NCI-H187 treated with DMSO at 0.1 percent for 48 hours (cell line): ENCODE results near the gene ADAMTS17.

Source experiments
- DNase-seq: peaks from one replicate; lab custom pipeline; 2025; lab: John Stamatoyannopoulos, UW

The ADAMTS17 gene

GRCh38 chr15:100052716-100053473, 288.9 kb downstream of the ADAMTS17 start:
- DNase-seq, result no peak

DNA sequence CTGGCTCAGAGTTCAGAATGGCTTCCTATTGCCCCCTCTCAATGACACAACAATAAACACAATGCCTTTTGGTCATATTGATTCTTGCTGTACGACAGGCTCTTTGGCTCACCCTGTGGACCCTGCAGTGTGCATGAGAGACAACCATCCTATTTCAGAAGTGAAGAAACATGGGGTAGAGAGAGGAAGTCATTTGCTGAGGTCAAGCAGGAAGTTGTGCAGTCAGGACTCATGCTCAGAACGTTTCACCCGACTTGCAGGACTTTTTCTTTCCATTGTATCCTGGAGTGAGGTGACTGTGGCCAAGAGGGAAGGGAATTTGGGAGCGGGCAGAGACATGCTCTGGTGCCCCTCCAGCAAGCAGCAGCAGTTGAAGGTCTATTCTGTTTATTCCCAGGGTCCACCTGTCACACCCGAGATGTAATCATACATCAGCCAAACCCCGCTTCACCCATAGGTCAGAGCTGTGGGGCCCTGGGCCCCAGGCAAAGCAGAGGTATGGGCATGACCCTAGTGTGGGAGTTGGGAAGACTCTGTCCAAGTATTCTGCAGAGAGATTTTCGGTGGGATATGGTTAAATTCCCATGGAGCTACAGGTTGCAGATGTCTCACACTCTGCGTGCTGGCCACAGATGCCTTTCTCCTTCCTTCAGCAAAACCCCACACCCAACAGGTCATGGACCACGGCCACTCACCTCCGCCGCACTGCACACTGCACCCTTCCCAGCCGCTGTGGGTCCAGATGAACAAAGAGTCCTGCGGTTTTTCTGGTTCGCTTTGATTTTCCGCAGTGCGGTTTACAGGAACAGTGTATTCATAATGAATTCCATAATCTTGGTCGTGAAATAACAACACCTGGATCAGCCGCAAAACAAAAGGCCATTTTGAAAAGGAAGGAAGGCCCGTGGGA, 290.6 kb downstream of the ADAMTS17 start:
- no peak for DNase-seq

GRCh38 chr15:100049936-100050876, 291.6 kb downstream of the ADAMTS17 start:
- no peak for DNase-seq

DNA sequence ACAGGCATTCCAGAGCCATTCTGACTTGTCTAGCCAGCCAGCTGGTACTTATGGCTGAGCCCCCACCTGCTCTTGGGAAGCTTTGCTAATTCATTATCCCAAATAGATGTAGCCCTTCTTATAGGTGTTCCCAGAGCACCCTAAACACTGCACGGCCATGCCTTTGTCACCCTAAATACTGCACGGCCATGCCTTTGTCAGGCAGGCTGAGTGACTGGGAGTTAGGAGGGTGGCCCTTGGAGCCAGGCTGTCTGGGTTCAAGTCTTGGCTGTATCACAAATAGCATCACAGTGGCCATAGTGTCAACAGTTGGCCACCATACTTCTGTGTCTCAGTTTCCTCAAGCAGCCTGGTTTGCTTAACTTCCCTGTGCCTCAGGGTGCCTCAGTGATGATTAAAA, 292.3 kb downstream of the ADAMTS17 start:
- no peak for DNase-seq

DNA sequence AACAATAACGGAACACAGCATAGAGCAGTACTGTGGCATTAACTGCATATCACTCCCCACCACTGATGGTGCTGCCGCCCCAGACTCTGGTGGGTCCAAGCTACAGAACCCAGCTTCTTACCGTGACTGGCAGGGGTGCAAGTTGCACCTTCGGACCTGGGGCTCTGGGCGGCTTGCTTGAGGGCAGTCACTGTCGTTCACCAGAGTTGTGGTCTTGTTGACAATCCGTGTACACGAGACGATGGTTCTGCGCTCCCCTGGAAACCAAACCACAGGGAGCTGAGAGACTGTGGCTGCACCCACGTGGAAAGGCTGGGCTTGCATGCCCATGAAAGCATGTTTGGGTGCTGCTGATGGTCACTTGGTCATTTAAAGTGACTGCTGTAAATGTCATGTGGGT, 293.0 kb downstream of the ADAMTS17 start:
- DNase-seq, result no peak

GRCh38 chr15:100043692-100044091, 298.1 kb downstream of the ADAMTS17 start:
- DNase-seq, result no peak

DNA sequence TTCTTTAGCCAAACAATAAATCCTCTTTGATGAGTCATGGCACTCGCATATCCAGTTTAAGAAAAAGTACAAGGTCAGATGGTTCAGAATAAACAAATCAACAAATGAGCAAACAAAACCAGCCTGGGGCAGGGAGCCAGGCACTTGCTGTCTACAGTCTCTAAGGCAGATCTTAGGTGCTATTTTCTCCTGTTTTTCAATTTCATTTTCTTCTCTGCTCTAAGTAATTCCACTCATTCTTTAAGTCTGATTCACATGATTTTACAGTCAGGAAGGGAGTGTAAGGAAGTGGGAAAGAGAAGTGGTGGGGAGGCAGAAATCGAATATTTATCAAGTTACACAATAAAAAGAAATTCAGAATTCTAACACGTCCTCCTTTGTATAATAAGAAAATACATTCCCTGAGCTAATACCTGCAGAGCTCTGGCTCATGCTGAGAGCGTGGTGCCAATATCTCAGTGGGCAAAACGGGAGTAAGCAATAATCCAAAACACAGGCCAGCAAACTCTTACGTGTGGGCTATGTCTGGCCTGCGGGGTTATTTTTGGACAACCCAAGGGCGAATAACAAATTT, 298.6 kb downstream of the ADAMTS17 start:
- no peak for DNase-seq

DNA sequence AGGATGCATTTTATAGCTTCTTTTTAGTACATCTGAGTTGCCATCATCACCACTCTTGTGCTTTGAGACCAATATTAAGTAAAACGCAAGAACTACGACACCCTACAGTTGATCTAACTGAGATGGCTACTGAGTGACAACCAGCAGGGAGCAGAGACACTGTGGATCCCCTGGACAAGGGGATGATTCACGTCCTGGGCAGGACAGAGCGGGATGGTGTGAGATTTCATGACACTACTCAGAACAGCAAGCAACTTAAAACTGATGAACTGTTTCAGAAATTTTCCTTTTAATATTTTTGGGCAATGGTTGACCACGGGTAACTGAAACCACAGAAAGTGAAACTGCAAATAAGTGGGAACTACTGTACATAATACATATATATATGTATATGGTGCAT, 299.2 kb downstream of the ADAMTS17 start:
- DNase-seq, result no peak

DNA sequence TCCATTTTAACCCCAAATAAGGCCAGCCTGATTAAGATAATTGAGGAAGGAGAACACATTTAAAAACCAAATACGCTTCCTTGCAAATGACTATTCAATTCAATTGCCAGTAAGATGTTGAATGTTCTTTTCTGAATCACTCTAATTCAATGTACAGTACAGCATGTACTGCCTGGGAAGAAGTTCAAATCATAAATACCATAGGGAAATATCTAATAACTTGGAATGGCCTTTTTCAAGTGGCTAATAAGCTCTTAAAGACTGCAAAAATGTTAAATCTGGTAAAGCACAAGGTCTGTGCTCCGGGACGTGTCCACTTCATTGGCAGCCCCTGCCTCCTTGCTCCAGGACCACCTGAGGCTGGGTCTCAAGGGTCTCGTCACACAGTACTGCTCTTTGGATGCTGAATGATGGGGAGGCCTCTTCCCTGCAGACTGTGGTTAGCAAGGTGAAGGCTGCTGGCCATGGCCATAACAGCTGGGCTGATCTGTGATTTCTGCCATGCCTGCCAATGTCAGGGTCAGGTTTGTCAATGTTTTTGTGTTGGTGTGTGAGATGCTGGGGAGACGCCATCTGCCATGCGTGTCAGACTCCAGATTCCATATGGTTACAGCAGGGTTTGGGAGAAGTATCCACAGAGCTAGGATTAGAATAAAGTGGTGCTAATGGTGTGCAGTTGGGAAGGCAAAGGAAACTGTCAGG, 300.5 kb downstream of the ADAMTS17 start:
- no peak for DNase-seq

DNA sequence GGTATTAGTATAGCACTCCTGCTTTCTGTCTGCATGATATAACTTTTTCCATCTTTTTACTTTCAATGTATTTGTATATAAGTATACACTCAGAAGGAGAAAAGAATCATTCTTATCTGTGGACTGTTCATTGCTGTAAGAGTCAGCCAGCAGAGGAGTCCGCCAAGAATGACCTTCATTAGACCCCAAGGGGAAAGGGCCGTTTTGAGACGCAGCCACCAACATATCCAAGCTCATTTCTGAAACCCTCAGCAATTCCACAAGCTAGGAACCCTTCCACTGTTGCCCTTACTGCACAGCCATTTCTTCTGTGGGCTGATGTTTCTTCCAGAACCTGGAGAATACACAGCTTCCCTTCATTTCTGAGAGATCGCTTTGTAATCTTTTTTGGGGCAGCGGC, 301.8 kb downstream of the ADAMTS17 start:
- DNase-seq, result no peak

DNA sequence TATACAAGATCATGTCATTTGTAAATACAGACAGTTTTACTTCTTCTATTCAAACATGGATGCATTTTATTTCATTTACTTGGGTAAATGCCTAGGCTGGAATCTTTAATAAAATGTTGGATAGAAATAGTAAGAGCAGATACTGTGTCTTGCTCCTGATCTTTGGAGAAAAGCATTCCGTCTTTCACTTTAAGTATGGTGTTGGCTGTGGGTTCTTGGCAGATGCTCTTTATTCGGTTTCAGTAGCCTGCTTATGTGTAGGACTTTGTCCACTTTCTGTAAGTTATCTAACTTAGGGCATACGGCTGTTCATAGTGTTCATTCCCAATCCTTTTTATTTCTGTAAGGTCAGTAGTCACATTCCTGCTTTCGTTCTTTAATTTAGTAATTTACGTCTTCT, 303.0 kb downstream of the ADAMTS17 start:
- DNase-seq, result no peak

GRCh38 chr15:100037901-100038300, 303.9 kb downstream of the ADAMTS17 start:
- DNase-seq, result no peak

GRCh38 chr15:100036015-100036414, 305.8 kb downstream of the ADAMTS17 start:
- no peak for DNase-seq

GRCh38 chr15:100034191-100034590, 307.6 kb downstream of the ADAMTS17 start:
- no peak for DNase-seq

DNA sequence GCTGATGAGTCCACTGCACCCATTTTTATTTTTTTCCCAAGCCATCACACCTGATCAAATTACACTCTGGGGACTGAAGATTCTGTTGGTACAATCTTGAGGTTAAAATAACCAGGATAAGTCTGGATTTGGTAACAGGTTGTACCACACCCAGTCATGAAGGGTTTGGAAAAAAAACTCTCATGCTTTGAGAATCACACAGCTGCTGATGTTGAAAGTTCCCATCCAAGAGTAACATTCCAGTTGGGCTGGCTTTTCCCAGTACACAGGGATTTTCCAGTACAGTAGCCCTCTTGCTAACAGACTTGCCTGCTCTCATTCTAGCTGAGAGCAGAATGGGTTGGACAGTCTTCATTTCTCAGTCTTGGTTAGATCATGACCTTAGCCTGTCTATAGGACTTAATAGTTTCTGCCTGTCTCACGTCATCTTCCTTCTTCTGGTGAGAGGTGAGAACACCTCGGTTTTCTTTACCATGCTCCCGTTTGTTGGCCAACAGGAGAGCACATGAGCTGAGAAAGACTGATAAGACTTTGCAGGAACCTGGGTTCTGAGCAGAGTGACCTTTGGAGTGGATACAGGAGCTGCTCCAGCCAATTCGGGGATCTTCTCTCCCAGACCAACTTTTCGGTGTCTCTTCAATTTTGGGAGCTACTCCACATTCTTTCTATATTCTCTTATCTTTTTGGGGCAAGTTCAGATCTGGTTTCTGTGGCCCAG, 308.5 kb downstream of the ADAMTS17 start:
- no peak for DNase-seq

DNA sequence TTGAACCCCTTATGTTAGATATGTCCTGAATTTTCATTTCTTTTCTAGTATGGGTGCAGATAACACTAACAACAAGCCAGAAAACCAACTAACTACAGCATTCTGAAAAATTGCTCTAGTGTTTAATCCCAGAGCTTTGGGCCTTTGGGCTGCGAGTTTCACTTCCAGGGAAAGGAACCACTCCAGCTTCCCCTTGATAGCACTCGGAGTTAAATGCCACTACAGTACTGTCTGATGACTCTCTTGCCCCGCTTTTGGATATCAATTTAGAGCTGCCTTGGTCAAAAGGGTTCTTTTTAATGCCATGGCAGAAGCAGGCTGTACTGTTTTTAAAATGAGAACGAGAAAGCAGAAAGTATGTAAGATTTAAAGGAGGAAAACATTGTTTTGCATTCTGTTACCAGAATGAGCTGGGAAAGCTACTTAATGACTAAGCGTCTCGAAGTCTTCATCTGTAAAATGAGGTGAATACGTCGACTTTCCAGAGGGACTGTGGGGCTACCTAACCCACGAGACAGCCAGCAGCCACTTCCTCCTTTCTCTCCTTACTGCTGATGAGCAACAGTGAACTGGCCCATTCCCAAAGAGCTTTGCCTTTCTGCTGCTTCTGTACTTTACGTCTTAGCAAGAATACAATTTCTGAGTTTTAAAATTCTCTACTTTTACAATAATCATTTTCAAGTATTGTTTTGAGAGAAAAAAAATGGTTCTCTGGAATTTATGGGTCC, 309.3 kb downstream of the ADAMTS17 start:
- DNase-seq, result no peak

- DNase-seq, result no peak
These were observed 310.0 kb downstream of the ADAMTS17 start for GRCh38 chr15:100031665-100032357.

- DNase-seq, result no peak
These were observed 311.1 kb downstream of the ADAMTS17 start for GRCh38 chr15:100030586-100031229.
